Measurements from ENCODE around the gene MYH13. TPM values are rescaled to one million over a fixed set of nuclear protein-coding genes. Genes with fewer than 3 reads are reported as not detected.

The MYH13 gene
- total RNA-seq, 1 donor from 2014 or later: not detected

DNA sequence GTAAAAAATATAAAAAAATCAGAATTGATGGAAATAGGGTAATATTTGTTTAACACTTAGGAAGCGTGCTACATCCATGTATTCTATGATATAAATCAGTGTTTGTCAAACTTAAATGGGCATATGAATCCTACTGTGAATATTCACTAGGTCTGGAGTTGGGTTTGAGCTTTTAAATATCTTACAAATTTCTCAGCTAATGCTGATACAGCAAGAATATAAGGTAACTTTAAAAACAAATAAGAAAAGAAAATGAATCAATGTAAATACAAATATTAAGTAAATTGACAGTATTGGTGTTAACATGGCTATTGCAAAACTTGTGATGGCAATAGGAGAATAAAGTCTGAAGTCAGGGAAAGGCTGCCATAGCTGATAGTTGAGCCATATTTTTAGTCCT, 3.6 kb downstream of the MYH13 start:
- no peak for TF ChIP-seq POLR2A (IDR thresholded peaks at IDR 0.05)

DNA sequence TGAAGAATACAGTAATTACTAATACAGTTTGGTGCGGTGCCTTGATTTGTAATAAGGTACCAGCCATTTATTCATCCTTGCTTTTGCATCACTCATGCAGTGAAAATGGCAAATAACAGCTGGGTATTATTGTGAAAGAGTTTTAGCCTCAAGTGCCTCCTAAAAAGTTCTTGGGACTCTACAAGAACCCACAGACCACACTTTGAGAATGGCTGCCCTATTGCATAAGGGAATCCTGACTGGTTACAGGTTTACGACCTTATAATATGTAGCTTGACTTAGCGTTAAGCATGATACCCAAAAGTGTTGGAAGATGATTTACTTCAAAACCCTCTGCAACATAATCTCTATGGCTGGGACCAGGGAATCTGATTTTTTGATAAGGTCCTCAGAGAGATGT, 4.2 kb downstream of the MYH13 start:
- no peaks in the 10 kb centered on the region for H3K36me3 ChIP-seq
- no peak overlapping the region for H3K27ac ChIP-seq
- H3K9me3 ChIP-seq: no peaks in the 10 kb centered on the region
- DNase-seq (ENCODE audit: extremely low spot score in 2 of 2): no peak
- intact Hi-C loops (cut with DNase I): no loop called here
- no peaks in the 10 kb centered on the region for H3K4me1 ChIP-seq
- no peaks in the 10 kb centered on the region for H3K27me3 ChIP-seq
- no peak overlapping the region for H3K4me3 ChIP-seq
- TF ChIP-seq, protein P1, sequence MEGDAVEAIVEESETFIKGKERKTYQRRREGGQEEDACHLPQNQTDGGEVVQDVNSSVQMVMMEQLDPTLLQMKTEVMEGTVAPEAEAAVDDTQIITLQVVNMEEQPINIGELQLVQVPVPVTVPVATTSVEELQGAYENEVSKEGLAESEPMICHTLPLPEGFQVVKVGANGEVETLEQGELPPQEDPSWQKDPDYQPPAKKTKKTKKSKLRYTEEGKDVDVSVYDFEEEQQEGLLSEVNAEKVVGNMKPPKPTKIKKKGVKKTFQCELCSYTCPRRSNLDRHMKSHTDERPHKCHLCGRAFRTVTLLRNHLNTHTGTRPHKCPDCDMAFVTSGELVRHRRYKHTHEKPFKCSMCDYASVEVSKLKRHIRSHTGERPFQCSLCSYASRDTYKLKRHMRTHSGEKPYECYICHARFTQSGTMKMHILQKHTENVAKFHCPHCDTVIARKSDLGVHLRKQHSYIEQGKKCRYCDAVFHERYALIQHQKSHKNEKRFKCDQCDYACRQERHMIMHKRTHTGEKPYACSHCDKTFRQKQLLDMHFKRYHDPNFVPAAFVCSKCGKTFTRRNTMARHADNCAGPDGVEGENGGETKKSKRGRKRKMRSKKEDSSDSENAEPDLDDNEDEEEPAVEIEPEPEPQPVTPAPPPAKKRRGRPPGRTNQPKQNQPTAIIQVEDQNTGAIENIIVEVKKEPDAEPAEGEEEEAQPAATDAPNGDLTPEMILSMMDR (IDR thresholded peaks at IDR 0.05): no peak
- TF ChIP-seq POLR2A (IDR thresholded peaks at IDR 0.05): no peak
- no peak for TF ChIP-seq POLR2AphosphoS5 (IDR thresholded peaks at IDR 0.05; ENCODE audit: insufficient read depth in 1 of 2, low read depth in 1 of 2)

More for the DNA sequence above, 3.6 kb downstream of the MYH13 start:
- Histone ChIP-seq H3K4me1 (no peaks in the 10 kb centered on the region), H3K9me3 (no peaks in the 10 kb centered on the region), H3K4me3 (no peak overlapping the region), H3K36me3 (no peaks in the 10 kb centered on the region), H3K27me3 (no peaks in the 10 kb centered on the region), H3K27ac (no peak overlapping the region)
- intact Hi-C loops (cut with DNase I): no loop called here
- DNase-seq (ENCODE audit: extremely low spot score in 2 of 2): no peak

DNA sequence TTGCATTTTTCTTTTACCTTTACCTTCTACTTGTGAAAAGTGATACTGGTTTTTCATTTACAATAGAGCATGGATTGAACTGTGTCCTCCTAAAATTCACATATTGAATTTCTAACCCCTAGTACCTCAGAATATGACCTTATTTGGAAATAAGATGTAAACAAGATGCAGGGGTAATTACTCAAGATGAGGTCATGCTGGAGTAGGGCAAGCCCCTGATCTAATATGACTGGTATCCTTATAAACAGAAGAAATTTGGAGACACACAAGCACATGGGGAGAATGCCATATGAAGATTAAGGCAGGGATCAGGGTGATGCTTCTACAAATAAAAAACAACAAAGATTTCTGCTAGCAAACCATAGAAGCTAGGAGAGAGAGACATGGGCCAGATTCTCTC, 12.2 kb downstream of the MYH13 start:
- Histone ChIP-seq H3K36me3 (no peaks in the 10 kb centered on the region), H3K27ac (no peak overlapping the region), H3K4me3 (no peak overlapping the region), H3K9me3 (no peaks in the 10 kb centered on the region), H3K27me3 (no peaks in the 10 kb centered on the region), H3K4me1 (no peaks in the 10 kb centered on the region)
- no peak for TF ChIP-seq POLR2A (IDR thresholded peaks at IDR 0.05)
- TF ChIP-seq, protein P1 (IDR thresholded peaks at IDR 0.05): no peak
- TF ChIP-seq POLR2AphosphoS5 (IDR thresholded peaks at IDR 0.05; ENCODE audit: insufficient read depth in 1 of 2, low read depth in 1 of 2): no peak
- DNase-seq (ENCODE audit: extremely low spot score in 2 of 2): no peak
- intact Hi-C loops (cut with DNase I): no loop called here

DNA sequence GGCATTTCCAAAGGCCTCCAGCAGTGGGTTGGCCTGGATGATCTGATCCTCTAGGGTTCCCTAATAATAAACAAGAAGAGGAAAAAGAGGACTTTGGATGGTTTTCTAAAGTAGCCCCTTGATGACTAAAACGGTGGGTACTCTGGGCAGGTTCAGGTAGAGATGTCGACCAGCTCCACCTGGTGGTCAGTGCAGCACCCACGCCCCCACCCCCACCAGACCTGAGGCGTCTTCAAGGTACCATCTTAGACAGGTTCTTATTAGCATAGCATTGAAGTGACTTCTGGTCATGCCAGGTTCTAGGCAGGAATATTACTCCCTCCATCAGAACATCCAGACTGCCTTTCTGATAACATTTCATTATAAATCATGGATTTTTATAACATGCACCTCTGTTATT, 15.0 kb downstream of the MYH13 start:
- TF ChIP-seq, protein P1 (IDR thresholded peaks at IDR 0.05): no peak
- no peak for TF ChIP-seq POLR2AphosphoS5 (IDR thresholded peaks at IDR 0.05; ENCODE audit: insufficient read depth in 1 of 2, low read depth in 1 of 2)
- no peak for TF ChIP-seq POLR2A (IDR thresholded peaks at IDR 0.05)
- DNase-seq (ENCODE audit: extremely low spot score in 2 of 2): no peak
- Histone ChIP-seq H3K27me3 (no peaks in the 10 kb centered on the region), H3K4me1 (no peaks in the 10 kb centered on the region), H3K4me3 (no peak overlapping the region), H3K9me3 (no peaks in the 10 kb centered on the region), H3K27ac (no peak overlapping the region), H3K36me3 (no peaks in the 10 kb centered on the region)
- intact Hi-C loops (cut with DNase I): no loop called here

DNA sequence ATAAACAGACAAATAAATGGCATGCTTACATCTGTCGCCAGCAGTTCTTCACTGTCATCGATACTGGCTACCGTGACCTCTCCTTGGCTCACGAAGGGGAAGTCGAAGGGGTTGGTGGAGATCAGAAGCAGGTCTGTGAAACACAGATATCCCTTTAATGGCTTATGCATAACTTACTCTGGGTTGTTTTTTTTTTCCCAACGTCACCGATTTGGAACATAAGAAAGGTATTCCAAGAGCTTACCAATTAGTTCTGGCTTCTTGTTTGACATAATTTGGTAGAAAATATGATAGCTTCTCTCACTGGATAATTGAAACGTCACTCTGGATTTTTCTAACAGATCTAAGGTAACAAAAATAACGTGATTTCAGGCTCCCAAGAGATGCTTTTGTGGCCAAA, 18.2 kb downstream of the MYH13 start:
- H3K4me1 ChIP-seq: no peaks in the 10 kb centered on the region
- H3K4me3 ChIP-seq: no peak overlapping the region
- H3K27me3 ChIP-seq: no peaks in the 10 kb centered on the region
- no peaks in the 10 kb centered on the region for H3K36me3 ChIP-seq
- DNase-seq (ENCODE audit: extremely low spot score in 2 of 2): no peak
- TF ChIP-seq POLR2AphosphoS5 (IDR thresholded peaks at IDR 0.05; ENCODE audit: insufficient read depth in 1 of 2, low read depth in 1 of 2) (no peak), POLR2A (IDR thresholded peaks at IDR 0.05) (no peak)
- TF ChIP-seq, protein P1 (IDR thresholded peaks at IDR 0.05): no peak
- H3K9me3 ChIP-seq: no peaks in the 10 kb centered on the region
- H3K27ac ChIP-seq: no peak overlapping the region
- intact Hi-C loops (cut with DNase I): no loop called here

DNA sequence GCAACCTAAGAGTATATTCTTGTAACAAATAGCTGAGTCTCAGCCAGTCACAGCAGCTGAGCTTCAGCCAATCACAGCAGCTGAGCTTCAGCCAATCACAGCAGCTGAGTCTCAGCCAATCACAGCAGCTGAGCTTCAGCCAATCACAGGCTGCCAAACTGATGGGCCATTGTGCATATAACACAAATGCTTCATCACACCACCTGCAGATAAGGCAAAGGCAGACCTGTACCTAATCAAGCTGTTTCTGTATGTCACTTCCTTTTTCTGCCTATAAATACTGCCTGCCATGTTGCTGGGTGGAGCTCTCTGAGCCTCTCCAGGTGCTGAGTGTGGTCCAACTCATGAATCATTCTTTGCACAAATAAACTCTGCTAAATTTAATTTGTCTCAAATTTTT, 19.9 kb downstream of the MYH13 start:
- Histone ChIP-seq H3K27ac (no peak overlapping the region), H3K4me1 (no peaks in the 10 kb centered on the region), H3K27me3 (no peaks in the 10 kb centered on the region), H3K36me3 (no peaks in the 10 kb centered on the region), H3K9me3 (no peaks in the 10 kb centered on the region), H3K4me3 (no peak overlapping the region)
- intact Hi-C loops (cut with DNase I): no loop called here
- no peak for TF ChIP-seq POLR2A (IDR thresholded peaks at IDR 0.05)
- no peak for TF ChIP-seq POLR2AphosphoS5 (IDR thresholded peaks at IDR 0.05; ENCODE audit: insufficient read depth in 1 of 2, low read depth in 1 of 2)
- TF ChIP-seq, protein P1 (IDR thresholded peaks at IDR 0.05): no peak
- DNase-seq (ENCODE audit: extremely low spot score in 2 of 2): no peak
